H7 (cell line): ENCODE measurements around the gene HHLA2. TPM values are rescaled to one million over a fixed set of nuclear protein-coding genes. Genes with fewer than 3 reads are reported as not detected.

ENCODE experiments used
- DNase-seq: peaks from one replicate; pipeline ENCODE4 v3.0.0; 2012
- H3K27me3 ChIP-seq: 2 replicates; pipeline ENCODE4 v1.6.0; 2011; ENCODE audit warnings: mild to moderate bottlenecking, low read length; ENCODE audit not compliant: control insufficient read depth, insufficient read depth
- H3K36me3 ChIP-seq: replicated peaks from 2 replicates; pipeline ENCODE4 v1.5.1; 2011; ENCODE audit warnings: low read length; ENCODE audit not compliant: control insufficient read depth, insufficient read depth
- H3K4me3 ChIP-seq: 2 replicates; pipeline ENCODE4 v1.5.1; 2011; ENCODE audit warnings: low read depth, mild to moderate bottlenecking, control low read depth, low read length, moderate library complexity; ENCODE audit not compliant: insufficient read depth
- total RNA-seq: library from RNA; depleted of rRNA; stranded (reverse); fragments of >200 nt; shearing (Covaris generic); gene quantifications from 2 replicates; pipeline ENCODE4 v1.2.3, GENCODE V29; 2014

HHLA2 gene
- total RNA-seq, 1 experiment from 2014 or later, result not detected

GRCh38 chr3:108381529-108382140, 85.3 kb downstream of the HHLA2 start:
- no peaks in the 10 kb centered on the region for H3K36me3 ChIP-seq
- H3K27me3 ChIP-seq, result no peaks in the 10 kb centered on the region
- H3K4me3 ChIP-seq, result no peak overlapping the region
- no peak for DNase-seq

DNA sequence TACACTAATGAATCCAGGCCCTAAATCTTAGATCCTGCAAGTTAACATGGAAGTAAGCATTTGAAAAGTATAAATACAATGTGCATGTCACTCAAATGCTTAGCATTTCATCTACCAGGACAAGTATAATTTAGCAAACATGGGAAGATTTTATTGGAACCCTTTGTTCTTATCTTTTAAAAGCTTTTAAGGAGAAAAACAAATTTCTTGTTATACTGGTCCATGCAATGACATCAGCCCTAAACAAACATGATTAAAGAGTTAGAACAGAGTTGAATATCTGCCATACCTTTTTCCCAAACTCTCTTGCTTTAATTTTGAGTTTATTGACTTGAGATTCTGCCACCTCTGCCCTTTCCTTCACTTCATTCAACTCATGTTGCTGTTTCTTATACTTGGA, 87.0 kb downstream of the HHLA2 start:
- H3K36me3 ChIP-seq, result no peaks in the 10 kb centered on the region
- no peak for DNase-seq
- no peak overlapping the region for H3K4me3 ChIP-seq
- no peaks in the 10 kb centered on the region for H3K27me3 ChIP-seq

DNA sequence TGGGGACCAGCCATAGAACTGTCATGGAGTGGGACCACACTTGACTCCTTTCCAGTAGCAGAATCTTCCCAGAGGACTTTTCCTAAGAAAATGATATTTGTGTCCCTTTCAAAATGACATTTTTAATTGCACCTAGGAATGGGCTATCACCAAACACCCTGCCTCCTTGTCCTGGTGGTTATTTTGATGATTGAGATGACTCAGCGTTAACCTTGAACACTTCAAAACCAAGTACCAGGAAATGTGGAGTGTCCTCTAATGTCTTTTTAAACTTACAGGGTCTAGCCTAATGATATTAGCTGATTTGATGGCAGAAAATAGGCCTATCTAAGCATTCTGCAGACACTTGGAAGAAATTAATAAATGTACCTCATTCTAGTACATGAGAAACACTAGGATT, 90.7 kb downstream of the HHLA2 start:
- no peak overlapping the region for H3K4me3 ChIP-seq
- DNase-seq, result no peak
- no peaks in the 10 kb centered on the region for H3K36me3 ChIP-seq
- no peaks in the 10 kb centered on the region for H3K27me3 ChIP-seq

GRCh38 chr3:108388136-108389132, 92.1 kb downstream of the HHLA2 start:
- no peak overlapping the region for H3K4me3 ChIP-seq
- H3K27me3 ChIP-seq, result no peaks in the 10 kb centered on the region; the same call in 1 of the 2 replicates
- no peaks in the 10 kb centered on the region for H3K36me3 ChIP-seq
- DNase-seq, result no peak

DNA sequence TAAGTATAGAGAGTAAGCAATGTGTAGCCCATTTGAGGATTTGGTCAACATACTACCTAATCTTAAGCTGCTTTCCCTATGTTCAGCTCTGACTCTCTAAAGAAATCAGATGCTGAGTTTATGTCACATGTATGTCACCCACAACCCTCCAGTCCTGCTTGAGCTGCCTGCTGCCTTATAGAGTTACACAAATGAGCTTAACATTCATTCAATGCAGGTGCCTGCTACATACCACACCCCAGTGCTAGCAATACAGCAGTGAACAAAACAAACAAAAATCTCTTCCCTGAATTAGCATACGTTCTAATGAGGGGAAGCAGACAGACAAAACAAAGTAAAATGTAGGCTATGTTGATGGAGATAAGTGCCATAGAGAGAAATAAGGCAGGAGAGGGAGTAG, 93.0 kb downstream of the HHLA2 start:
- H3K27me3 ChIP-seq, result no peaks in the 10 kb centered on the region; the same call in 1 of the 2 replicates
- no peak overlapping the region for H3K4me3 ChIP-seq
- H3K36me3 ChIP-seq, result no peaks in the 10 kb centered on the region
- DNase-seq, result no peak

DNA sequence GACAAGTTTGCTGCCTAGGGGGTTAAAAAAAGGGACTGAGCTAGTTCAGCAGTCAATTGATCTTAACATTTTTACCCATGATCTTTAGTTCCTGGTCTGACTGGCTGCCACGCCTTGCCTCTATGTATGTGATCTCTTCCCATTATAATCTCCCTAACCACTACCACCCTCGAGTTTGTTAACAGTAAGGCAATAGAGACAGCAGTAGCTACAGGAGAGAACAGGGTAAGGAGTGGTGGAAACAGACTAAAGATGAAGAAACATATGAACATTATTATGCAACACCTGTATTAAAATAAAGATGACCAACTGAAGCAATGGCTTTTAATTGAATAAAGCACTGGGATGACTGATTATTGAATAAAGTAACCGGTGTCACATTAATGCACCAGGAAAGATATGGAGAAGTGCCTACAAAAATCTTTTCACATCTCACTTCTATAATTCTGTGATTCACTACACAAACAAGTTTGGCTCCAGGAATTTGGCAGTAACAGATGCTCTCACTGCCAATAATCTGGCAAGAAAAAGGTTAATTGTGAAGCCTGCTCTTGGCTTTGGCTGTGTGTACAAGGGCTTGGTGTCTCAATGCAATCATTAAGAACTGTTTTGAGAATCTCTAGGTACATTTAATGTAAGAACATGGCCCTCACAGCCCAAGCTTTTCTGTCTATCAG, 95.7 kb downstream of the HHLA2 start:
- Histone ChIP-seq H3K4me3 (no peak overlapping the region), H3K27me3 (no peaks in the 10 kb centered on the region; the same call in 1 of the 2 replicates), H3K36me3 (no peaks in the 10 kb centered on the region)
- DNase-seq, result no peak

- DNase-seq, result no peak
- Histone ChIP-seq H3K27me3 (no peaks in the 10 kb centered on the region; the same call in 1 of the 2 replicates), H3K4me3 (no peak overlapping the region), H3K36me3 (no peaks in the 10 kb centered on the region)
Measured at GRCh38 chr3:108393128-108393900, 97.0 kb downstream of the HHLA2 start.

GRCh38 chr3:108394016-108394415, 97.7 kb downstream of the HHLA2 start:
- Histone ChIP-seq H3K27me3 (no peaks in the 10 kb centered on the region; the same call in 1 of the 2 replicates), H3K36me3 (no peaks in the 10 kb centered on the region), H3K4me3 (no peak overlapping the region)
- DNase-seq, result no peak

GRCh38 chr3:108394563-108394962, 98.2 kb downstream of the HHLA2 start:
- Histone ChIP-seq H3K36me3 (no peaks in the 10 kb centered on the region), H3K4me3 (no peak overlapping the region), H3K27me3 (no peaks in the 10 kb centered on the region; the same call in 1 of the 2 replicates)
- no peak for DNase-seq

GRCh38 chr3:108396336-108396735, 100.0 kb downstream of the HHLA2 start:
- no peak overlapping the region for H3K4me3 ChIP-seq
- H3K27me3 ChIP-seq, result no peaks in the 10 kb centered on the region; the same call in 1 of the 2 replicates
- DNase-seq, result no peak

GRCh38 chr3:108398510-108398909, 102.2 kb downstream of the HHLA2 start:
- Histone ChIP-seq H3K36me3 (no peaks in the 10 kb centered on the region), H3K4me3 (no peak overlapping the region), H3K27me3 (no peaks in the 10 kb centered on the region)
- DNase-seq, result no peak

More at GRCh38 chr3:108396336-108396735, 100.0 kb downstream of the HHLA2 start:
- no peaks in the 10 kb centered on the region for H3K36me3 ChIP-seq

GRCh38 chr3:108401836-108402235, 105.5 kb downstream of the HHLA2 start:
- no peak overlapping the region for H3K4me3 ChIP-seq
- H3K36me3 ChIP-seq, result no peaks in the 10 kb centered on the region
- no peak for DNase-seq
- H3K27me3 ChIP-seq, result no peaks in the 10 kb centered on the region

DNA sequence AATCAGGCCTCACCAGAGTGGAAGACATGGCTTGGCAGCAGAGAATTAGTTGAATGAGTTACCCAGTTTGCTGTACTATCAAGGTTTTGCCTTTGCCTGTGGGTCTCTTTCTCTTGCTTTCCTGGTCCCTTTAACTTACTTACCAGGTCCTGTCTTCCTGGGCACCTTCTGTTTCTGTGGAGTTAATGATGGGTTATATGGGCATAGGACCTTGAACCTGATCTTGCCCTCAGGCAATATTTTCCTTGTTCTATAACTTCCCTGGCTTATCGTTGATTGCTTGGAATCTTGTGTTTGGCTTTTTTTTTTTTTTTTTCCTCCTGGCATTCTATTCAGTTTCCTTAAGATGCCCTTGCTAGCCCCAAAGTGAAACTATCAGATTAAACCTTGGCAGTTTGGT, 106.8 kb downstream of the HHLA2 start:
- no peaks in the 10 kb centered on the region for H3K27me3 ChIP-seq

More for the DNA sequence above, 106.8 kb downstream of the HHLA2 start:
- no peak overlapping the region for H3K4me3 ChIP-seq
- no peaks in the 10 kb centered on the region for H3K36me3 ChIP-seq
- no peak for DNase-seq
